K562 (cell line): Measurements from ENCODE around the gene KIF12.

Experiments used
- HDAC2 ChIP-seq: fragments of 450-650 bp; IDR thresholded peaks from 2 replicates; pipeline ENCODE4 v1.6.1; 2016; ENCODE audit warnings: mild to moderate bottlenecking
- POLR2G ChIP-seq: fragments of 200-400 bp; formaldehyde crosslinking; IDR thresholded peaks from 2 replicates; pipeline ENCODE4 v1.6.1; 2017; ENCODE audit warnings: low read depth, mild to moderate bottlenecking, antibody characterized with exemption, low read length, moderate library complexity
- TEAD2 ChIP-seq: fragments of 450-650 bp; IDR thresholded peaks from 2 replicates; pipeline ENCODE4 v1.6.1; 2016; ENCODE audit warnings: missing genetic modification characterization, control low read depth, missing compliant biosample characterization
- ZFP36 ChIP-seq: fragments of 150-350 bp; IDR thresholded peaks from 2 replicates; pipeline ENCODE4 v1.6.1; 2018; ENCODE audit warnings: low read length, low read depth; ENCODE audit not compliant: partially characterized antibody
- ZSCAN32 ChIP-seq: fragments of 450-650 bp; formaldehyde crosslinking; IDR thresholded peaks from 2 replicates; pipeline ENCODE4 v1.4.0; 2020; ENCODE audit warnings: mild to moderate bottlenecking, moderate library complexity
- TF ChIP-seq, protein P1 (sequence below), 3 experiments: IDR thresholded peaks in 2 of 3; conservative IDR thresholded peaks in 1 of 3; 2 replicates each; pipeline ENCODE4 v1.5.1; 2011 to 2012; ENCODE audit warnings: low read length in 3 of 3, mild to moderate bottlenecking in 3 of 3, control low read depth in 2 of 3, improper control_type of control experiment in 1 of 3, inconsistent platforms in 1 of 3, low read depth in 1 of 3, mixed read lengths in 1 of 3, moderate library complexity in 1 of 3; ENCODE audit not compliant: insufficient read depth in 2 of 3
- TF ChIP-seq, protein P2 (sequence below): sonication (generic); formaldehyde crosslinking; IDR thresholded peaks from 2 replicates; pipeline ENCODE4 v1.8.0; 2023; ENCODE audit warnings: mild to moderate bottlenecking, missing genetic modification reagents
- TF ChIP-seq, protein P3 (sequence below): sonication (generic); formaldehyde crosslinking; IDR thresholded peaks from 2 replicates; pipeline ENCODE4 v1.8.1; 2023; ENCODE audit warnings: mild to moderate bottlenecking, missing genetic modification reagents
- TF ChIP-seq, protein P4 (sequence below): sonication (generic); formaldehyde crosslinking; IDR thresholded peaks from 2 replicates; pipeline ENCODE4 v1.8.0; 2023; ENCODE audit warnings: missing genetic modification reagents, mild to moderate bottlenecking, borderline replicate concordance

DNA sequence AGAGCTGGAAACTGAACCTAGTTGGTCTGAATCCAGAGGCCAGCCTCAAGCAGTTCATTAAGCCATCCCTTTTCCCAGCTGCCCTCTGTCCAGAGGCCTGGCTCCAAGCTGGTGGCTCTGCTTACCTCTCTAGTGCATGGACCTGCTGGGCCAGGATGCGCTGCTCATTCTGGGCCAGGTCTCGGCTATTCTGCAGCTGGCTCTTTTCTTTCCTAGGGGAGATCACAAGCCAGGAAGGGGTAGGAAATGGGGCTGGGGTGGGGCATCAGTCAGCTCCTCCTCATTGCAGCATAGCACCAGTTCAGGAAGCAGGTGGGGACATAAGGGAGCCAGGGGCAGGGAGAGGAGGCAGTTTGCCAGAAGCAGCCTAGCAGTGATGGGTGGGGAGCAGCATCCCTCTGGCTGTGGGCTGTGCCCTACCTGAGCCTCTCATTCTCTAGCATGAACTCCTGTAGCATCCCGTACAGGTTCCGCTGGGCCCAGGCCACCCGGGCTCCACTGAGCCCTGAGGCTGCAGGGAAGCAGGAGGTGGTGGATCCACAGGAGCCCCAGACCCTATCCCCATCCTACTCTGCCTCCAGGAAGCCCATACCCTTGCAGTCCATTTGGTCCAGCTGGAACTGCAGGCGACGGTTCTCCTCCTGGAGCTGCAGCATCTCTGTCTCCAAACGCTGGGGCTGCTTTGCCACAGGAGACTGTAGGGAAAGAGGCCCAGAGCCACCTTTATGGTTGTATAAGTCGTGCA lies 5.2 kb downstream of the KIF12 start:
- TF ChIP-seq POLR2G (no peak), ZSCAN32 (no peak), ZFP36 (no peak), HDAC2 (no peak), TEAD2 (tag) (no peak)
- TF ChIP-seq, protein P1, sequence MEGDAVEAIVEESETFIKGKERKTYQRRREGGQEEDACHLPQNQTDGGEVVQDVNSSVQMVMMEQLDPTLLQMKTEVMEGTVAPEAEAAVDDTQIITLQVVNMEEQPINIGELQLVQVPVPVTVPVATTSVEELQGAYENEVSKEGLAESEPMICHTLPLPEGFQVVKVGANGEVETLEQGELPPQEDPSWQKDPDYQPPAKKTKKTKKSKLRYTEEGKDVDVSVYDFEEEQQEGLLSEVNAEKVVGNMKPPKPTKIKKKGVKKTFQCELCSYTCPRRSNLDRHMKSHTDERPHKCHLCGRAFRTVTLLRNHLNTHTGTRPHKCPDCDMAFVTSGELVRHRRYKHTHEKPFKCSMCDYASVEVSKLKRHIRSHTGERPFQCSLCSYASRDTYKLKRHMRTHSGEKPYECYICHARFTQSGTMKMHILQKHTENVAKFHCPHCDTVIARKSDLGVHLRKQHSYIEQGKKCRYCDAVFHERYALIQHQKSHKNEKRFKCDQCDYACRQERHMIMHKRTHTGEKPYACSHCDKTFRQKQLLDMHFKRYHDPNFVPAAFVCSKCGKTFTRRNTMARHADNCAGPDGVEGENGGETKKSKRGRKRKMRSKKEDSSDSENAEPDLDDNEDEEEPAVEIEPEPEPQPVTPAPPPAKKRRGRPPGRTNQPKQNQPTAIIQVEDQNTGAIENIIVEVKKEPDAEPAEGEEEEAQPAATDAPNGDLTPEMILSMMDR (IDR thresholded peaks at IDR 0.05 in 2 of 3, conservative IDR thresholded peaks at IDR 0.05 in 1 of 3; ENCODE audit: insufficient read depth in 2 of 3, low read depth in 1 of 3, low read length in 3 of 3): no peak
- TF ChIP-seq, protein P2, sequence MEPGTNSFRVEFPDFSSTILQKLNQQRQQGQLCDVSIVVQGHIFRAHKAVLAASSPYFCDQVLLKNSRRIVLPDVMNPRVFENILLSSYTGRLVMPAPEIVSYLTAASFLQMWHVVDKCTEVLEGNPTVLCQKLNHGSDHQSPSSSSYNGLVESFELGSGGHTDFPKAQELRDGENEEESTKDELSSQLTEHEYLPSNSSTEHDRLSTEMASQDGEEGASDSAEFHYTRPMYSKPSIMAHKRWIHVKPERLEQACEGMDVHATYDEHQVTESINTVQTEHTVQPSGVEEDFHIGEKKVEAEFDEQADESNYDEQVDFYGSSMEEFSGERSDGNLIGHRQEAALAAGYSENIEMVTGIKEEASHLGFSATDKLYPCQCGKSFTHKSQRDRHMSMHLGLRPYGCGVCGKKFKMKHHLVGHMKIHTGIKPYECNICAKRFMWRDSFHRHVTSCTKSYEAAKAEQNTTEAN: no peak
- TF ChIP-seq, protein P3, sequence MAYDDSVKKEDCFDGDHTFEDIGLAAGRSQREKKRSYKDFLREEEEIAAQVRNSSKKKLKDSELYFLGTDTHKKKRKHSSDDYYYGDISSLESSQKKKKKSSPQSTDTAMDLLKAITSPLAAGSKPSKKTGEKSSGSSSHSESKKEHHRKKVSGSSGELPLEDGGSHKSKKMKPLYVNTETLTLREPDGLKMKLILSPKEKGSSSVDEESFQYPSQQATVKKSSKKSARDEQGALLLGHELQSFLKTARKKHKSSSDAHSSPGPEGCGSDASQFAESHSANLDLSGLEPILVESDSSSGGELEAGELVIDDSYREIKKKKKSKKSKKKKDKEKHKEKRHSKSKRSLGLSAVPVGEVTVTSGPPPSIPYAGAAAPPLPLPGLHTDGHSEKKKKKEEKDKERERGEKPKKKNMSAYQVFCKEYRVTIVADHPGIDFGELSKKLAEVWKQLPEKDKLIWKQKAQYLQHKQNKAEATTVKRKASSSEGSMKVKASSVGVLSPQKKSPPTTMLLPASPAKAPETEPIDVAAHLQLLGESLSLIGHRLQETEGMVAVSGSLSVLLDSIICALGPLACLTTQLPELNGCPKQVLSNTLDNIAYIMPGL (CRISPR knock-in tag): no peak
- TF ChIP-seq, protein P4, sequence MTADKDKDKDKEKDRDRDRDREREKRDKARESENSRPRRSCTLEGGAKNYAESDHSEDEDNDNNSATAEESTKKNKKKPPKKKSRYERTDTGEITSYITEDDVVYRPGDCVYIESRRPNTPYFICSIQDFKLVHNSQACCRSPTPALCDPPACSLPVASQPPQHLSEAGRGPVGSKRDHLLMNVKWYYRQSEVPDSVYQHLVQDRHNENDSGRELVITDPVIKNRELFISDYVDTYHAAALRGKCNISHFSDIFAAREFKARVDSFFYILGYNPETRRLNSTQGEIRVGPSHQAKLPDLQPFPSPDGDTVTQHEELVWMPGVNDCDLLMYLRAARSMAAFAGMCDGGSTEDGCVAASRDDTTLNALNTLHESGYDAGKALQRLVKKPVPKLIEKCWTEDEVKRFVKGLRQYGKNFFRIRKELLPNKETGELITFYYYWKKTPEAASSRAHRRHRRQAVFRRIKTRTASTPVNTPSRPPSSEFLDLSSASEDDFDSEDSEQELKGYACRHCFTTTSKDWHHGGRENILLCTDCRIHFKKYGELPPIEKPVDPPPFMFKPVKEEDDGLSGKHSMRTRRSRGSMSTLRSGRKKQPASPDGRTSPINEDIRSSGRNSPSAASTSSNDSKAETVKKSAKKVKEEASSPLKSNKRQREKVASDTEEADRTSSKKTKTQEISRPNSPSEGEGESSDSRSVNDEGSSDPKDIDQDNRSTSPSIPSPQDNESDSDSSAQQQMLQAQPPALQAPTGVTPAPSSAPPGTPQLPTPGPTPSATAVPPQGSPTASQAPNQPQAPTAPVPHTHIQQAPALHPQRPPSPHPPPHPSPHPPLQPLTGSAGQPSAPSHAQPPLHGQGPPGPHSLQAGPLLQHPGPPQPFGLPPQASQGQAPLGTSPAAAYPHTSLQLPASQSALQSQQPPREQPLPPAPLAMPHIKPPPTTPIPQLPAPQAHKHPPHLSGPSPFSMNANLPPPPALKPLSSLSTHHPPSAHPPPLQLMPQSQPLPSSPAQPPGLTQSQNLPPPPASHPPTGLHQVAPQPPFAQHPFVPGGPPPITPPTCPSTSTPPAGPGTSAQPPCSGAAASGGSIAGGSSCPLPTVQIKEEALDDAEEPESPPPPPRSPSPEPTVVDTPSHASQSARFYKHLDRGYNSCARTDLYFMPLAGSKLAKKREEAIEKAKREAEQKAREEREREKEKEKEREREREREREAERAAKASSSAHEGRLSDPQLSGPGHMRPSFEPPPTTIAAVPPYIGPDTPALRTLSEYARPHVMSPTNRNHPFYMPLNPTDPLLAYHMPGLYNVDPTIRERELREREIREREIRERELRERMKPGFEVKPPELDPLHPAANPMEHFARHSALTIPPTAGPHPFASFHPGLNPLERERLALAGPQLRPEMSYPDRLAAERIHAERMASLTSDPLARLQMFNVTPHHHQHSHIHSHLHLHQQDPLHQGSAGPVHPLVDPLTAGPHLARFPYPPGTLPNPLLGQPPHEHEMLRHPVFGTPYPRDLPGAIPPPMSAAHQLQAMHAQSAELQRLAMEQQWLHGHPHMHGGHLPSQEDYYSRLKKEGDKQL: no peak
